HEK293T (cell line): ENCODE results near the gene TBL1X.

ENCODE experiments used
- CTCF ChIA-PET: fragments of 350-600 bp; formaldehyde crosslinking; extraction: SDS; loops from one replicate; lab custom pipeline; 2021; ENCODE audit warnings: antibody characterized with exemption, inconsistent platforms; lab: Yijun Ruan, JAX
- POLR2A ChIA-PET: fragments of 350-600 bp; formaldehyde crosslinking; extraction: SDS; loops from one replicate; lab custom pipeline; 2020; ENCODE audit warnings: antibody characterized with exemption, inconsistent platforms; lab: Yijun Ruan, JAX
- DNase-seq: peaks from one replicate; pipeline ENCODE4 v3.0.0; 2012; ENCODE audit warnings: mixed read lengths; ENCODE audit errors: extremely low spot score
- ARNT ChIP-seq: fragments of 450-650 bp; IDR thresholded peaks from 2 replicates; pipeline ENCODE4 v1.6.1; 2017; ENCODE audit warnings: mild to moderate bottlenecking
- BHLHE40 ChIP-seq: fragments of 450-650 bp; IDR thresholded peaks from 2 replicates; pipeline ENCODE4 v1.6.1; 2016; ENCODE audit warnings: mild to moderate bottlenecking, moderate library complexity, borderline replicate concordance
- CTBP1 ChIP-seq: fragments of 450-650 bp; IDR thresholded peaks from 2 replicates; pipeline ENCODE4 v1.6.1; 2016; ENCODE audit warnings: borderline replicate concordance
- ELF4 ChIP-seq: fragments of 450-650 bp; IDR thresholded peaks from 2 replicates; pipeline ENCODE4 v1.6.1; 2017; ENCODE audit warnings: antibody characterized with exemption
- FOXA1 ChIP-seq: fragments of 450-650 bp; IDR thresholded peaks from 2 replicates; pipeline ENCODE4 v1.6.1; 2016; ENCODE audit warnings: mild to moderate bottlenecking
- FOXK2 ChIP-seq: fragments of 450-650 bp; IDR thresholded peaks from 2 replicates; pipeline ENCODE4 v1.6.1; 2016; ENCODE audit warnings: mild to moderate bottlenecking
- FOXM1 ChIP-seq: fragments of 450-650 bp; IDR thresholded peaks from 2 replicates; pipeline ENCODE4 v1.6.1; 2017; ENCODE audit warnings: mild to moderate bottlenecking, borderline replicate concordance
- HDGF ChIP-seq: fragments of 450-650 bp; IDR thresholded peaks from 2 replicates; pipeline ENCODE4 v1.6.1; 2017; ENCODE audit warnings: antibody characterized with exemption, borderline replicate concordance
- L3MBTL2 ChIP-seq: fragments of 450-650 bp; conservative IDR thresholded peaks from 2 replicates; pipeline ENCODE4 v1.6.1; 2016; ENCODE audit warnings: mild to moderate bottlenecking
- LEF1 ChIP-seq: fragments of 450-650 bp; IDR thresholded peaks from 2 replicates; pipeline ENCODE4 v1.6.1; 2017; ENCODE audit warnings: mild to moderate bottlenecking, borderline replicate concordance
- NFRKB ChIP-seq: fragments of 450-650 bp; IDR thresholded peaks from 2 replicates; pipeline ENCODE4 v1.6.1; 2016; ENCODE audit warnings: mild to moderate bottlenecking, moderate library complexity
- PKNOX1 ChIP-seq: fragments of 450-650 bp; IDR thresholded peaks from 2 replicates; pipeline ENCODE4 v1.6.1; 2016
- SP1 ChIP-seq: fragments of 450-650 bp; IDR thresholded peaks from 2 replicates; pipeline ENCODE4 v1.6.1; 2017
- SUZ12 ChIP-seq: fragments of 450-650 bp; IDR thresholded peaks from 2 replicates; pipeline ENCODE4 v1.6.1; 2016; ENCODE audit warnings: mild to moderate bottlenecking
- TARDBP ChIP-seq: fragments of 450-650 bp; IDR thresholded peaks from 2 replicates; pipeline ENCODE4 v1.6.1; 2016
- ZNF384 ChIP-seq: fragments of 450-650 bp; IDR thresholded peaks from 2 replicates; pipeline ENCODE4 v1.6.1; 2016

Gene TBL1X

GRCh38 chrX:9638871-9639270 is 174.0 kb downstream of the TBL1X start:
- TF ChIP-seq ZNF384, result no peak
- TF ChIP-seq ELF4, result no peak
- TF ChIP-seq FOXA1, result no peak
- TF ChIP-seq ARNT, result no peak
- TF ChIP-seq CTBP1, result no peak
- TF ChIP-seq PKNOX1, result no peak
- no peak for TF ChIP-seq L3MBTL2
- TF ChIP-seq FOXM1, result no peak
- TF ChIP-seq HDGF, result no peak
- no peak for TF ChIP-seq TARDBP
- TF ChIP-seq NFRKB, result no peak
- TF ChIP-seq BHLHE40, result no peak
- no peak for TF ChIP-seq SUZ12
- no peak for TF ChIP-seq SP1
- no peak for TF ChIP-seq FOXK2
- no peak for TF ChIP-seq LEF1
- ChIA-PET CTCF (no interaction called here), POLR2A (no interaction called here)
- no peak for DNase-seq

DNA sequence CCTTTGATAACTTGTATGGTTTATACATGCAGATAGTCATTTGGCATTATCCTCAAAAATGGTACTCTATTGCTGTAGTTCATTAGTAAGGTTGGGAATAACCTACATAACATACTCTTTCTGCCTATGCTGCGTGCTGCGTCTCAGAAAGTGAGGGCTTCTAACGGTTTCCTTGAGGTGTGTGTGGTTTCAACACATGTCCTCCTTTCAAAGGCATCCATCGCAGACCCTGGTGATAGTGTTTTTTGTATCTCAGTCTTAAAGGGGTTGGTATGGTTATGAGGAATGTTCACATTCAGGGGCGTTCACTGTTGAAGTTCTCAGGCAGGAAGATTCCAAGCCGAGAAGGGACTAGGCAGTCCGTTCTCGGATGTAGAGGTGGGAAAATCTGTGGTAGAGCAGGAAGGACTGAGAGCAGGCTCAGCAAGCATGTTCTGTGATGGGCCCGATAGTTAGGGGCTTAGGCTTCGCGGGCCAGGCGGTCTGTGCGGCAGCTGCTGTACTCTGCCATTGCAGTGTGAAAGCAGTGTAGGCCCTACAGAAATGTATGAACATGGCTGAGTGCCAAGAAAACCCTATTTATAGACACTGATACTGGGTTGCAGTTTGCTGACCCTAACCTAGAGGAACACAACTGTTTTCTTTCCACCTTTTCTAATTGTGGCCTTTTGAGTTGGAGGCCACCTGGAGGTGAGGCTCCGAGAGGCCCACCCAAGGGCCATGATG is 177.6 kb downstream of the TBL1X start:
- TF ChIP-seq PKNOX1, result no peak
- no peak for TF ChIP-seq ZNF384
- TF ChIP-seq L3MBTL2, result no peak
- no peak for TF ChIP-seq FOXA1
- no peak for TF ChIP-seq CTBP1
- no peak for TF ChIP-seq SP1
- TF ChIP-seq BHLHE40, result no peak
- DNase-seq, result no peak
- ChIA-PET POLR2A (no interaction called here), CTCF (no interaction called here)

DNA sequence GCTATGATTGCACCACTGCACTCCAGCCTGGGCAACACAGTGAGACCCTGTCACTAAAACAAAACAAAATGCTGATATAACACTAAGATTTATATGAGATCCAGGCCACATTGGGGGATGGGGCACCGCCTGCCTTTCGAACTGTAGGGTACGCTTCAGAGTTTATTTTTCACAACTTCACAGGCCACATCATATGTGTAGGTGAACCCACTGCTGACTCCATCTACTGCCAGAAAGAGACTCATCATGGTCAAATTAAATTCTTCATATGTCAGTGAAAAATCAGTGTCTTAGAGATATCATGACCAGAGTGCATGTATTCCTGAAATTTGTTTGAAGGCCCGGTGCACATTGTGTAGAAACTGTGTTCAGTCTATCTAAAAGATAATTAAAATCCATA is 178.9 kb downstream of the TBL1X start:
- ChIA-PET CTCF (no interaction called here), POLR2A (no interaction called here)
- TF ChIP-seq LEF1, result no peak
- no peak for TF ChIP-seq FOXA1
- TF ChIP-seq PKNOX1, result no peak
- no peak for TF ChIP-seq SUZ12
- TF ChIP-seq ZNF384, result no peak
- TF ChIP-seq TARDBP, result no peak
- TF ChIP-seq FOXK2, result no peak
- no peak for TF ChIP-seq NFRKB
- TF ChIP-seq FOXM1, result no peak
- TF ChIP-seq CTBP1, result no peak
- no peak for TF ChIP-seq ELF4
- TF ChIP-seq SP1, result no peak
- no peak for TF ChIP-seq ARNT
- TF ChIP-seq BHLHE40, result no peak
- TF ChIP-seq HDGF, result no peak
- no peak for TF ChIP-seq L3MBTL2
- DNase-seq, result no peak

GRCh38 chrX:9644335-9644734 is 179.5 kb downstream of the TBL1X start:
- DNase-seq, result no peak

DNA sequence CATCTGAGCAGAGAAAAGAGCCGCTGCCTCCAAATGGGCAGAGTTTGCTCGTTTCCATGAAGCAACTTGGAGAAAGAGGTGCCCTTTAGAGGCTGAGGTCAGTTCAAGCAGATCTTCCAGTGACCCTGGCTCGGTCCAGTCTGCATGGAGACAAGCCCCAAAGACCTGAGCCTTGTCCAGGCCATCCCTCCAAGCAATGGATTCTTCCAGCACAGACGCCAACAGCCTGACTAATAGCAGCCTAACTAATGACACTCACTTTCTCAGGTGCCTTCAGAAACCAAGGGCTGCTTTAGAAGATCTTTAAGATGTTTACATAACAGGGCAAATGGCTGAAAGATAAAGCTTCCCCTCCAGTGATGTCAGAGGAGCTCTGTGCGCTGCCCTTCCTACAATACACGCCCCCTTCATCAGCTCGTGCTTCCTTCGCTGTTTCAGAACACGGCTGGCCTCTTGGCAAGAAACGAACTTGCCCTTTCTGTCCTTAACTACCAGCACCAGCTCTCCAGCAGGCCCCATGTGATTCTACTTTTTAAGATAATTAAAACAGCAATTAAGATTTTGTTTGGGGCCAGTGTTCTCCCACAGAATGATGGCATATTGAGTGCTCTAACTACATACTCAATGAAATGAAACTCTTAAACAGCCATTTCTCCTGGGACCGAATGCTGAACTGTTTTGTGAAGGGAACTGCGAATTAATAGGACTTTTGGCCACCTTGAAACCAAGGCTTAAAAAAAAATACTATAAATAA is 181.8 kb downstream of the TBL1X start:
- CTCF ChIA-PET, result no interaction called here
- POLR2A ChIA-PET, result no interaction called here
- no peak for TF ChIP-seq PKNOX1
- no peak for TF ChIP-seq NFRKB
- TF ChIP-seq SP1, result no peak
- no peak for TF ChIP-seq LEF1
- no peak for TF ChIP-seq TARDBP
- DNase-seq, result no peak

More at GRCh38 chrX:9644335-9644734, 179.5 kb downstream of the TBL1X start:
- POLR2A ChIA-PET, result no interaction called here
- TF ChIP-seq ZNF384 (no peak), PKNOX1 (no peak)
- CTCF ChIA-PET, result no interaction called here
